ENCODE measurements around the gene STK4.

DNA sequence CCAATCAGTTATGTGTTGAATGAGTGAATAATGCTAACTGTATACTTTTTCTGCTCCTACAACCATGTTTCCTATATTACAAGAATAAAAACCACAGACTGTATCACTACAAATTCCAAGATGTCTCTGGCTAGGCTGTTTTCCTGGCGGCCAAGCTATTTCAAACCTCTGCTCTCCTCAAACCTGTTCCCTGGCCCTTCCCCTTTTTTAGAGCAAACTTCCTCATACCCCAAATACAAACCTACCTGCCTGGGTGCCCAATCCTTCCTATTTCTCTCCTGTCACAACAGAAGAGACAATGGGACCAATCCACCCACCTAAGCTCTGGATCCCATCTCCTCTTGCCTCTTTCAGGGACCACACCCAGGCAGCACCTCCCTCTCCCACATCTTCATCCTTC, 13.6 kb upstream of the STK4 start:
- TF ChIP-seq EP300 (IDR thresholded peaks at IDR 0.05), result no peak
- no peak for TF ChIP-seq POLR2A (IDR thresholded peaks at IDR 0.05)

All from ovary (tissue), 1 donor.